Measurements from ENCODE around the gene LRRC71. TPM values are rescaled to one million over a fixed set of nuclear protein-coding genes. Genes with fewer than 3 reads are reported as not detected.

LRRC71 gene
- total RNA-seq, 1 donor from 2014 or later, result 0.14 TPM

DNA sequence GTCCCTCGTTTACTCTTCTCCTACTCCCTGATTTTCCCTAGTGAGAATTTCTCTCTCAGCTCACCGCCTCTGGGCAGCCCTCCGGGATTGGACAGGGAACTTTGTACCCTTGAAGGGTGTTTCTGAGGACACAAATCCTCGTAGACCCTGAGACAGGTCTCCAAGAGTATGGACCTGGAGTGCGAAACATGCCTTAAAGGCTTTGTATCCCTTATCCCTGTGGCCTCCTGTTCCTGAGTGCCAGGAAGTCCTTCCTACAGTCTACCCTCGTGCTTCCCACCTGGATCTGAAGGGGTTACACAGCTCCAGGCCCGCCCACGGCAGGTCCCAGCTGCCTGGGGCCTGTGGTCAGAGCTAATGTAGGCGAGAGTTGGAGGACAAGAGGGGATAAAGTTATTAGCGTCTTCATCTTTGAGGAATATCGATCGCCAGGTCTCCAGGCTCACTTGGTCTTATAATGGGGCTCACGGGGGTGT lies 34.5 kb upstream of the LRRC71 start:
- peaks cover 35% of the 10 kb centered on the region for H3K27me3 ChIP-seq (ENCODE audit: insufficient read depth, low read length)
- no peaks in the 10 kb centered on the region for H3K36me3 ChIP-seq (ENCODE audit: insufficient read depth, low read length)
- FAIRE-seq (no peak), DNase-seq (ENCODE audit: low read depth) (no peak)
- Mint-ChIP-seq H3K4me1 (ENCODE audit: low read depth, unreplicated experiment) (peaks cover 7% of the 10 kb centered on the region), H3K27me3 (ENCODE audit: low read depth, unreplicated experiment) (peaks cover 82% of the 10 kb centered on the region), H3K4me3 (ENCODE audit: unreplicated experiment) (no peak overlapping the region), H3K36me3 (ENCODE audit: low read depth, unreplicated experiment) (no peaks in the 10 kb centered on the region), H3K9me3 (ENCODE audit: unreplicated experiment) (no peaks in the 10 kb centered on the region), H3K27ac (ENCODE audit: unreplicated experiment) (no peak overlapping the region)
- no peak overlapping the region for H3K4me3 ChIP-seq (ENCODE audit: insufficient read depth, low read depth, low read length)
- TF ChIP-seq, protein P1, sequence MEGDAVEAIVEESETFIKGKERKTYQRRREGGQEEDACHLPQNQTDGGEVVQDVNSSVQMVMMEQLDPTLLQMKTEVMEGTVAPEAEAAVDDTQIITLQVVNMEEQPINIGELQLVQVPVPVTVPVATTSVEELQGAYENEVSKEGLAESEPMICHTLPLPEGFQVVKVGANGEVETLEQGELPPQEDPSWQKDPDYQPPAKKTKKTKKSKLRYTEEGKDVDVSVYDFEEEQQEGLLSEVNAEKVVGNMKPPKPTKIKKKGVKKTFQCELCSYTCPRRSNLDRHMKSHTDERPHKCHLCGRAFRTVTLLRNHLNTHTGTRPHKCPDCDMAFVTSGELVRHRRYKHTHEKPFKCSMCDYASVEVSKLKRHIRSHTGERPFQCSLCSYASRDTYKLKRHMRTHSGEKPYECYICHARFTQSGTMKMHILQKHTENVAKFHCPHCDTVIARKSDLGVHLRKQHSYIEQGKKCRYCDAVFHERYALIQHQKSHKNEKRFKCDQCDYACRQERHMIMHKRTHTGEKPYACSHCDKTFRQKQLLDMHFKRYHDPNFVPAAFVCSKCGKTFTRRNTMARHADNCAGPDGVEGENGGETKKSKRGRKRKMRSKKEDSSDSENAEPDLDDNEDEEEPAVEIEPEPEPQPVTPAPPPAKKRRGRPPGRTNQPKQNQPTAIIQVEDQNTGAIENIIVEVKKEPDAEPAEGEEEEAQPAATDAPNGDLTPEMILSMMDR (IDR thresholded peaks at IDR 0.05; ENCODE audit: insufficient read depth, low read depth, low read length), result no peak
- no peak for TF ChIP-seq EZH2 (IDR thresholded peaks at IDR 0.05; ENCODE audit: insufficient read depth, low read length)
- no peak overlapping the region for H3K9ac ChIP-seq (ENCODE audit: low read length)
- no peaks in the 10 kb centered on the region for H3K4me1 ChIP-seq (ENCODE audit: insufficient read depth, low read length)
- no peak overlapping the region for H3K27ac ChIP-seq (ENCODE audit: low read depth, low read length)
- H2AFZ ChIP-seq (ENCODE audit: low read depth, low read length), result no peak overlapping the region
- no peak overlapping the region for H3K4me2 ChIP-seq (ENCODE audit: low read length)
- no peaks in the 10 kb centered on the region for H3K9me3 ChIP-seq (ENCODE audit: insufficient read depth, low read depth, low read length)
- no peaks in the 10 kb centered on the region for H4K20me1 ChIP-seq (ENCODE audit: insufficient read depth, low read length)
- no peaks in the 10 kb centered on the region for H3K79me2 ChIP-seq (ENCODE audit: insufficient read depth, low read length)

- H3K27me3 Mint-ChIP-seq (ENCODE audit: low read depth, unreplicated experiment), result peaks cover 84% of the 10 kb centered on the region
- Histone ChIP-seq H3K4me1 (ENCODE audit: insufficient read depth, low read length) (no peaks in the 10 kb centered on the region), H3K4me3 (ENCODE audit: insufficient read depth, low read depth, low read length) (no peak overlapping the region), H3K27me3 (ENCODE audit: insufficient read depth, low read length) (peaks cover 28% of the 10 kb centered on the region), H3K27ac (ENCODE audit: low read depth, low read length) (no peak overlapping the region), H3K36me3 (ENCODE audit: insufficient read depth, low read length) (no peaks in the 10 kb centered on the region), H3K9ac (ENCODE audit: low read length) (no peak overlapping the region), H3K9me3 (ENCODE audit: insufficient read depth, low read depth, low read length) (no peaks in the 10 kb centered on the region), H4K20me1 (ENCODE audit: insufficient read depth, low read length) (no peaks in the 10 kb centered on the region), H2AFZ (ENCODE audit: low read depth, low read length) (no peak overlapping the region), H3K79me2 (ENCODE audit: insufficient read depth, low read length) (no peaks in the 10 kb centered on the region), H3K4me2 (ENCODE audit: low read length) (no peak overlapping the region)
- DNase-seq (ENCODE audit: low read depth) (no peak), FAIRE-seq (no peak)
- no peak overlapping the region for H3K4me3 Mint-ChIP-seq (ENCODE audit: unreplicated experiment)
- no peaks in the 10 kb centered on the region for H3K36me3 Mint-ChIP-seq (ENCODE audit: low read depth, unreplicated experiment)
- H3K27ac Mint-ChIP-seq (ENCODE audit: unreplicated experiment), result no peak overlapping the region
- TF ChIP-seq EZH2 (IDR thresholded peaks at IDR 0.05; ENCODE audit: insufficient read depth, low read length), result no peak
- TF ChIP-seq, protein P1 (IDR thresholded peaks at IDR 0.05; ENCODE audit: insufficient read depth, low read depth, low read length), result no peak
- no peaks in the 10 kb centered on the region for H3K9me3 Mint-ChIP-seq (ENCODE audit: unreplicated experiment)
- H3K4me1 Mint-ChIP-seq (ENCODE audit: low read depth, unreplicated experiment), result peaks cover 7% of the 10 kb centered on the region
These were observed 33.7 kb upstream of the LRRC71 start for GRCh38 chr1:156886583-156887281.

DNA sequence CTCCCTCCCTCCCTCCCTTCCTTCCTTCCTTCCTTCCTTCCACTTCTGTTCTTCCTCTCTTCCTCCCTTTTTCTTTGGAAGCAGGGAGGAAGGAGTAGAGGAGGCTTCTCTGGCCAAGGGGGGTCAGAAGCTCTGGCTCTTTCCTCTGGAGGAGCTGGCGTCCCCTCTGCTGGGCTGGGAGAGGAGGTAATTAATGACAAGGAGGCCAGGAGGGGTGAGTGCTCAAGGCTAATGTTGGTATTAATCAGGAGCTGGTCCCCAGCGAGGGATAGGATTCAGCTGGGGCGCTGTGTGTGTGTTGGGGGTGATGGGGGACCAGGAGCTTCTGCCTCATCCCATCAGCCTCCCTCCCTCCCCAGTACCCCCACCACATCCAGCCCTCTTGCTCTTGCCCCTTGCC lies 33.1 kb upstream of the LRRC71 start:
- Histone ChIP-seq H3K27ac (ENCODE audit: low read depth, low read length) (no peak overlapping the region), H3K27me3 (ENCODE audit: insufficient read depth, low read length) (peaks cover 22% of the 10 kb centered on the region)
- no peak overlapping the region for H3K4me3 Mint-ChIP-seq (ENCODE audit: unreplicated experiment)

More for the DNA sequence above, 33.1 kb upstream of the LRRC71 start:
- Histone ChIP-seq H3K79me2 (ENCODE audit: insufficient read depth, low read length) (no peaks in the 10 kb centered on the region), H3K4me3 (ENCODE audit: insufficient read depth, low read depth, low read length) (no peak overlapping the region), H3K36me3 (ENCODE audit: insufficient read depth, low read length) (no peaks in the 10 kb centered on the region), H3K4me2 (ENCODE audit: low read length) (no peak overlapping the region), H3K4me1 (ENCODE audit: insufficient read depth, low read length) (no peaks in the 10 kb centered on the region), H4K20me1 (ENCODE audit: insufficient read depth, low read length) (no peaks in the 10 kb centered on the region), H3K9me3 (ENCODE audit: insufficient read depth, low read depth, low read length) (no peaks in the 10 kb centered on the region), H3K9ac (ENCODE audit: low read length) (no peak overlapping the region), H2AFZ (ENCODE audit: low read depth, low read length) (no peak overlapping the region)
- Mint-ChIP-seq H3K9me3 (ENCODE audit: unreplicated experiment) (no peaks in the 10 kb centered on the region), H3K36me3 (ENCODE audit: low read depth, unreplicated experiment) (no peaks in the 10 kb centered on the region), H3K4me1 (ENCODE audit: low read depth, unreplicated experiment) (peaks cover 7% of the 10 kb centered on the region), H3K27me3 (ENCODE audit: low read depth, unreplicated experiment) (peaks cover 80% of the 10 kb centered on the region), H3K27ac (ENCODE audit: unreplicated experiment) (no peak overlapping the region)
- TF ChIP-seq EZH2 (IDR thresholded peaks at IDR 0.05; ENCODE audit: insufficient read depth, low read length), result no peak
- TF ChIP-seq, protein P1 (IDR thresholded peaks at IDR 0.05; ENCODE audit: insufficient read depth, low read depth, low read length), result no peak
- no peak for FAIRE-seq
- no peak for DNase-seq (ENCODE audit: low read depth)

Measured in astrocyte (in vitro differentiated cells and primary cell).